Left lung (tissue), 10 donors: ENCODE measurements around the gene QRICH1. TPM values are rescaled to one million over a fixed set of nuclear protein-coding genes. Genes with fewer than 3 reads are reported as not detected.

Experiments used
- ATAC-seq: fragments of 200-7000 bp; cut with Tn5 transposase; one replicate; pipeline ENCODE4 v1.9.1; 2020; ENCODE audit warnings: moderate library complexity
- DNase-seq, 4 donors: peaks; one replicate each; pipeline ENCODE4 v3.0.0-alpha.2; 2013 to 2020
- H3K27ac ChIP-seq, 2 donors: fragments of 200-600 bp; sonication (generic) in 1 of 2; one replicate each; pipeline versions ENCODE4 v1.5.0 to v1.8.0; 2020 to 2021
- H3K27me3 ChIP-seq, 2 donors: fragments of 200-600 bp; sonication (generic) in 1 of 2; one replicate each; pipeline versions ENCODE4 v1.5.0 to v1.8.0; 2020 to 2021
- H3K36me3 ChIP-seq, 2 donors: fragments of 200-600 bp; sonication (generic) in 1 of 2; one replicate each; pipeline versions ENCODE4 v1.5.0 to v1.8.0; 2020 to 2021
- H3K4me1 ChIP-seq, 2 donors: fragments of 200-600 bp; one replicate each; pipeline ENCODE4 v1.8.0; 2021
- H3K4me3 ChIP-seq, 2 donors: fragments of 200-600 bp; sonication (generic) in 1 of 2; one replicate each; pipeline versions ENCODE4 v1.5.0 to v1.8.0; 2020 to 2021; ENCODE audit warnings: mild to moderate bottlenecking in 1 of 2
- H3K9me3 ChIP-seq, 2 donors: fragments of 200-600 bp; sonication (generic) in 1 of 2; one replicate each; pipeline versions ENCODE4 v1.5.0 to v1.8.0; 2020 to 2021
- CTCF ChIP-seq, 2 donors: fragments of 200-600 bp; sonication (generic) in 1 of 2; IDR thresholded peaks; one replicate each; pipeline versions ENCODE4 v1.5.0 to v1.8.0; 2021; ENCODE audit warnings: antibody characterized with exemption in 2 of 2
- intact Hi-C, 2 donors: fragments of 100-400 bp; cut with DNase I; formaldehyde crosslinking; loops; one replicate each; pipeline versions ENCODE4 v1.11.2 to v1.14.2; 2022
- polyA plus RNA-seq, 6 donors: library from polyadenylated mRNA; unstranded; fragments of 120-200 nt; gene quantifications; one replicate each; pipeline ENCODE4 v1.2.1, GENCODE V29; 2013; ENCODE audit not compliant: insufficient read length in 6 of 6
- total RNA-seq, 2 donors: library from RNA; stranded (reverse); fragmentation: NEBNext Ultra II Directional; extraction: Animal tissue kit (Norgen Biotek cat#: 25700); gene quantifications; one replicate each; pipeline ENCODE4 v1.2.1, GENCODE V29; 2021
- donor health status: DM: no; HTN: yes; CAD: no.
- donor health status: DM: no; HTN: no; CAD: no.

Gene QRICH1
- total and polyA plus RNA-seq, 8 donors: 71.6 to 85.8 (median 77.6) TPM

GRCh38 chr3:49005998-49006397, 87.9 kb downstream of the QRICH1 start:
- no peak for ATAC-seq
- H3K4me1 ChIP-seq: peaks cover 6 to 29% of the 10 kb centered on the region in 2 donors
- no peak for TF ChIP-seq CTCF (IDR thresholded peaks at IDR 0.05)

DNA sequence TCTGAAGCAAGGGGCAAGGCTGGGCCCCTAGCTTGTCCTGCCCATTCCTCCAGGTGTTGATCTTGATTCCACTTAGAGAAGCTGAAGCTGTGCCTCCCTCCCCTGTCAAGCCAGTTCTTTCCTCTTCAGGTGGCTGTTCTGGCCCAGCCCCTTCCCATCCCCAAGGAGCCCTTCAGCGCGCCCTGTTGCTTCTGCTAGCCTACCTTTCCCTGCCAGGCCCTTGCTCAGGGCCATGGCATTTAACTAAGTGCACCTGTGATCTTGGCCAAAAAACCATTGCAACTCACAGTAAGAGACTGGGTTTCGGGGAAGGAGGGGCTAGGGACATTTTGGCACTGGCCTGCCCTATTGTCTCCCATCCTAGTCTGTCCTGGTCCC, 88.6 kb downstream of the QRICH1 start:
- Histone ChIP-seq H3K27ac (no peak overlapping the region), H3K36me3 (no peaks in the 10 kb centered on the region), H3K4me1 (peaks cover 6 to 29% of the 10 kb centered on the region in 2 donors), H3K9me3 (no peaks in the 10 kb centered on the region), H3K4me3 (no peak overlapping the region), H3K27me3 (no peaks in the 10 kb centered on the region)
- ATAC-seq (no peak), DNase-seq (no peak)
- intact Hi-C loops: no loop called here
- TF ChIP-seq CTCF (IDR thresholded peaks at IDR 0.05): no peak

More at GRCh38 chr3:49005998-49006397, 87.9 kb downstream of the QRICH1 start:
- peak in 1 of 4 donors; percentile 49 for DNase-seq
- Histone ChIP-seq H3K27ac (no peak overlapping the region), H3K27me3 (no peaks in the 10 kb centered on the region), H3K36me3 (no peaks in the 10 kb centered on the region), H3K9me3 (no peaks in the 10 kb centered on the region), H3K4me3 (peak overlapping the region in 1 of 2 donors; percentile 98)
- intact Hi-C loops: no loop called here

GRCh38 chr3:49004352-49005302, 89.2 kb downstream of the QRICH1 start:
- H3K27me3 ChIP-seq: no peaks in the 10 kb centered on the region
- H3K4me1 ChIP-seq: peaks cover 6 to 28% of the 10 kb centered on the region in 2 donors
- no peak for TF ChIP-seq CTCF (IDR thresholded peaks at IDR 0.05)
- intact Hi-C loops: no loop called here
- H3K9me3 ChIP-seq: no peaks in the 10 kb centered on the region
- H3K36me3 ChIP-seq: no peaks in the 10 kb centered on the region
- ATAC-seq (no peak), DNase-seq (peak in 1 of 4 donors; percentile 43)
- no peak overlapping the region for H3K27ac ChIP-seq
- no peak overlapping the region for H3K4me3 ChIP-seq

- TF ChIP-seq CTCF (IDR thresholded peaks at IDR 0.05): no peak
- H3K27ac ChIP-seq: no peak overlapping the region
- intact Hi-C loops: no loop called here
- no peak overlapping the region for H3K4me3 ChIP-seq
- no peak for ATAC-seq
- no peaks in the 10 kb centered on the region for H3K27me3 ChIP-seq
- no peak for DNase-seq
- peaks cover 2 to 6% of the 10 kb centered on the region in 2 donors for H3K4me1 ChIP-seq
- no peaks in the 10 kb centered on the region for H3K9me3 ChIP-seq
- peaks cover 0 to 10% of the 10 kb centered on the region in 2 donors for H3K36me3 ChIP-seq
Observed at GRCh38 chr3:49001155-49001554, 92.7 kb downstream of the QRICH1 start.

GRCh38 chr3:48999085-48999858, 94.6 kb downstream of the QRICH1 start:
- peaks cover 0 to 28% of the 10 kb centered on the region in 2 donors for H3K36me3 ChIP-seq
- DNase-seq: no peak
- H3K27ac ChIP-seq: no peak overlapping the region
- ATAC-seq: no peak
- H3K4me3 ChIP-seq: no peak overlapping the region
- TF ChIP-seq CTCF (IDR thresholded peaks at IDR 0.05): no peak
- H3K9me3 ChIP-seq: no peaks in the 10 kb centered on the region
- H3K27me3 ChIP-seq: no peaks in the 10 kb centered on the region
- H3K4me1 ChIP-seq: no peaks in the 10 kb centered on the region
- intact Hi-C loops: no loop called here
